K562 (cell line): ENCODE results near the gene SOWAHA.

Experiments
- FOXM1 ChIP-seq, 2 experiments: fragments of 450-650 bp in 1 of 2; sonication (generic) in 1 of 2; formaldehyde crosslinking in 1 of 2; IDR thresholded peaks; 2 replicates each; pipeline versions ENCODE4 v1.6.1 to v1.9.0; 2017 to 2022; ENCODE audit warnings: low read depth in 2 of 2, mild to moderate bottlenecking in 2 of 2, missing genetic modification reagents in 1 of 2, moderate library complexity in 1 of 2
- NCOA4 ChIP-seq: fragments of 450-650 bp; IDR thresholded peaks from 2 replicates; pipeline ENCODE4 v1.6.1; 2018; ENCODE audit warnings: mild to moderate bottlenecking; ENCODE audit not compliant: partially characterized antibody
- POLR2AphosphoS2 ChIP-seq: IDR thresholded peaks from 2 replicates; pipeline ENCODE4 v1.6.1; 2012; ENCODE audit warnings: low read length, improper control_type of control experiment
- YY1 ChIP-seq, 3 experiments: IDR thresholded peaks; 2 replicates each; pipeline ENCODE4 v1.6.1; 2011; ENCODE audit warnings: low read length in 2 of 3, mild to moderate bottlenecking in 2 of 3, moderate library complexity in 2 of 3, borderline replicate concordance in 1 of 3, control low read depth in 1 of 3, low read depth in 1 of 3; ENCODE audit not compliant: insufficient read depth in 3 of 3, insufficient replicate concordance in 2 of 3, control insufficient read depth in 1 of 3, insufficient read length in 1 of 3; ENCODE audit errors: extremely low read depth in 1 of 3
- ZNF121 ChIP-seq: sonication (generic); formaldehyde crosslinking; conservative IDR thresholded peaks from 2 replicates; pipeline ENCODE4 v1.8.0; 2022; ENCODE audit warnings: missing genetic modification reagents

DNA sequence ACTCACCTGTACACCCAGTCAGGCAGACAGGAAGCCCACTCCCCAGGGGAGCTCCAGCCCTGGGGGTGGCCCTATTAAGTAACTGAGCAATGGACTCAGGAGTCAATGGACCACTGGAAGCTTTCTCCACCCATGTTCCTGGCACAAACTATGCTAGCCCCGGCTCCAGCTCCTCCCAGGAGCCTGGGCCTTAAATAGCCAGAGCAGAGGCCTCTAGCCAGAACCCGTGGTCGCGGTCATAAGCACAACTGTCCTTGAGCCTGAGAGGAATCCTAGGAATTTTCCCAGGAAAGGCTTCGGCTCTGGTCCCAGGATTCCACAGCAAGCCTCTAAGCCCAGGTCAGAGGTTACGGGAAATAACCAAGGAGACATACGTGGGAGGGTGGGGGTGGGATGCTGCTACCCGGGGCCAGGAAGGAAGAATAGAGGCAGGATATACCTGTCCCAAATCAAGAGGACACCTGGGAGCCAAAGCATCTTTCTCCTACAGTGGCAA, 41.6 kb upstream of the SOWAHA start:
- TF ChIP-seq ZNF121 (CRISPR knock-in tag) = no peak
- no peak for TF ChIP-seq YY1 (IDR thresholded peaks at IDR 0.05; ENCODE audit: borderline replicate concordance in 1 of 3, control insufficient read depth in 1 of 3, extremely low read depth in 1 of 3, insufficient read depth in 3 of 3, insufficient read length in 1 of 3, insufficient replicate concordance in 2 of 3, low read depth in 1 of 3, low read length in 2 of 3)
- TF ChIP-seq FOXM1 (IDR thresholded peaks at IDR 0.05; ENCODE audit: low read depth) = no peak
- TF ChIP-seq FOXM1 (CRISPR knock-in tag; IDR thresholded peaks at IDR 0.05; ENCODE audit: low read depth) = no peak
- TF ChIP-seq NCOA4 = no peak
- TF ChIP-seq POLR2AphosphoS2 = no peak
